ENCODE results near the gene AFF1.
"Not testable (repeated sequence)": the region's sequence is repeated elsewhere in the genome, so short reads cannot be mapped to it uniquely, and the experiment has no call there.

Gene AFF1

DNA sequence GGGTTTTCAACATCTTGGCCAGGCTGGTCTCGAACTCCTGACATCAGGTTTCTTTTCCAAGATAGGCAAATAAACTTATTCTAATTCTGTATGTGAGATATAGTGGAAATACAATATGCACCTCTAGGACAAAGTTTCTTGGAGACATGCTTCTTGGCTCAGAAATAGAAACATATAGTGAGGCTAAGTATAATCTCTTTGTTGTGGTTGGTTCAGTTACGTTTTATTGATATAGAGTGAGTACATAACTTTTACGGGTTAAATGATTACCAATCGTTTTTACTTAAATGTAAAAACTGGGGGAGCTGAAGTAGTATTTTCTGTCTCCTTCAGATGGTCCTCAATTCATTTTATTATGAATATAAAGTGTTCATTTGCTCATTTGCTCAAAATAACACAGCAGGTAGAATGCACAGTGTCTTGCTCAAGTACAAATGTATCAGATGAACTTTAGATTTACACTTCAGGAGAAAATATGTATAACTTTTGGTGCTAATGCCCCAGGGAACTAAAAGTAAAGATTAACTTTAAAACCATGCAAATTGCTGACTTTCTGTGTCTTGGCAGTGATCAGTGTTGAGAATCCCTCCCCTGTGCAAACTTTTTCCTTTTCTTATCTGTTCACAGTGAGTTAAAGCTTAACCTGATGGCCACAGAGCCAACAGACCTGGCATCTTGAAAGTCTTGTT lies 77.6 kb downstream of the AFF1 start:
- TF ChIP-seq, protein P1, sequence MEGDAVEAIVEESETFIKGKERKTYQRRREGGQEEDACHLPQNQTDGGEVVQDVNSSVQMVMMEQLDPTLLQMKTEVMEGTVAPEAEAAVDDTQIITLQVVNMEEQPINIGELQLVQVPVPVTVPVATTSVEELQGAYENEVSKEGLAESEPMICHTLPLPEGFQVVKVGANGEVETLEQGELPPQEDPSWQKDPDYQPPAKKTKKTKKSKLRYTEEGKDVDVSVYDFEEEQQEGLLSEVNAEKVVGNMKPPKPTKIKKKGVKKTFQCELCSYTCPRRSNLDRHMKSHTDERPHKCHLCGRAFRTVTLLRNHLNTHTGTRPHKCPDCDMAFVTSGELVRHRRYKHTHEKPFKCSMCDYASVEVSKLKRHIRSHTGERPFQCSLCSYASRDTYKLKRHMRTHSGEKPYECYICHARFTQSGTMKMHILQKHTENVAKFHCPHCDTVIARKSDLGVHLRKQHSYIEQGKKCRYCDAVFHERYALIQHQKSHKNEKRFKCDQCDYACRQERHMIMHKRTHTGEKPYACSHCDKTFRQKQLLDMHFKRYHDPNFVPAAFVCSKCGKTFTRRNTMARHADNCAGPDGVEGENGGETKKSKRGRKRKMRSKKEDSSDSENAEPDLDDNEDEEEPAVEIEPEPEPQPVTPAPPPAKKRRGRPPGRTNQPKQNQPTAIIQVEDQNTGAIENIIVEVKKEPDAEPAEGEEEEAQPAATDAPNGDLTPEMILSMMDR (conservative IDR thresholded peaks at IDR 0.05; ENCODE audit: low read depth, low read length) = no peak
- DNase-seq (ENCODE audit: low read depth) = no peak
- no peak overlapping the region for H3K4me3 ChIP-seq (ENCODE audit: low read depth, low read length)

DNA sequence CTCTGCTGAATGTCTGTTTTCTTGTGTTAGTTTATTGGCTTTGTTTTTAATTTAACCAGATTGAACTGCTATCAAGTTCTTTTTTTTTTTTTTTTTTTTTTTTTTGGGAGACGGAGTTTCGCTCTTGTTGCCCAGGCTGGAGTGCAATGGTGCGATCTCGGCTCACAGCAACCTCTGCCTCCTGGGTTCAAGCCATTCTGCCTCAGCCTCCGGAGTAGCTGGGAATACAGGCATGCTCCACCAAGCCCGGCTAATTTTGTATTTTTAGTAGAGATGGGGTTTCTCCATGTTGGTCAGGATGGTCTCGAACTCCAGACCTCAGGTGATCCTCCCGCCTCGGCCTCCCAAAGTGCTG lies 78.1 kb downstream of the AFF1 start:
- DNase-seq (ENCODE audit: low read depth); H3K4me3 ChIP-seq (ENCODE audit: low read depth, low read length): not testable (repeated sequence)

DNA sequence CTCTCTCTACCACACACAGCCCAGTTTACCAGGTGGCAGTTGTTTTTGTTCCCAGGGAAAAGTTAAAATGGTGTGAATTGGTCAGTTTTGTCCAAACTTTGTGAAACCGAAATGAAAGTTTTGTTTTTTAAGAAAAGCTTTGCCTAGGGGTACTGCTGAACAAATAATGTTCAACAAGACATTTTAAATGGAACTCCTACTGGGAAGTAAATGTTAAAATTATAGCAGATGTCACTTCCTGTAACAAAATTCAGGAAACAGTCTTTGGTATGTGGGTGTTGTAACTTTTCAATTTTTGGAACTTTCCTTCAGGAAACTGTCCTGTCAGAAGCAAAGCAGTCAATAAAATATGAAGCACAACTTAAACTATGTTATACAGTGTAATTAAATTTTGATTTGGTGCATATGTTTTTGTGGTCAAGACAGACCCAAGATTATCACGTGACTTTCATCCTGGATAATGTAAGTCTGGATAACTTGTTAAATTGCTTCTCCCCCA lies 79.5 kb downstream of the AFF1 start:
- H3K4me3 ChIP-seq (ENCODE audit: low read depth, low read length) = no peak overlapping the region
- TF ChIP-seq, protein P1 (conservative IDR thresholded peaks at IDR 0.05; ENCODE audit: low read depth, low read length) = no peak
- DNase-seq (ENCODE audit: low read depth) = no peak

DNA sequence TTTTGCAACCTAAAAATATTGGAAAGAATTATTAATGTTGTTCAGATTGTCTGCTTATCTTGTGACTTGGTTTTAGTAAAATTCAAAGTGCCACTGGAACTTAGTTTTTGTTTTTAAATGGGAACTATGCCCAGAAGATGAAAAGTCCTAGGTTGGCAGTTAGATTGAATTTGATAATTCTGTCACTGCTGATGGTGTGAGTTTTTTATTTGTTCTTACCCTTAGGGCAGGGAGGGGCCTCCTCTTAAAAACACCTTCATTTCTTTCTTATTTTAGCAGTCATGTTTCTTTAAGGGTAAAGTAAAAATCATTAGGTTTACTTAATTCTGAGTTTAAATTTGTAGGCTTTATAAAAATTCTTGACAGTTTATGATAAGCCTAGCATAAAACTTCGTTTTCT lies 80.6 kb downstream of the AFF1 start:
- DNase-seq (ENCODE audit: low read depth) = no peak
- TF ChIP-seq, protein P1 (conservative IDR thresholded peaks at IDR 0.05; ENCODE audit: low read depth, low read length) = no peak

DNA sequence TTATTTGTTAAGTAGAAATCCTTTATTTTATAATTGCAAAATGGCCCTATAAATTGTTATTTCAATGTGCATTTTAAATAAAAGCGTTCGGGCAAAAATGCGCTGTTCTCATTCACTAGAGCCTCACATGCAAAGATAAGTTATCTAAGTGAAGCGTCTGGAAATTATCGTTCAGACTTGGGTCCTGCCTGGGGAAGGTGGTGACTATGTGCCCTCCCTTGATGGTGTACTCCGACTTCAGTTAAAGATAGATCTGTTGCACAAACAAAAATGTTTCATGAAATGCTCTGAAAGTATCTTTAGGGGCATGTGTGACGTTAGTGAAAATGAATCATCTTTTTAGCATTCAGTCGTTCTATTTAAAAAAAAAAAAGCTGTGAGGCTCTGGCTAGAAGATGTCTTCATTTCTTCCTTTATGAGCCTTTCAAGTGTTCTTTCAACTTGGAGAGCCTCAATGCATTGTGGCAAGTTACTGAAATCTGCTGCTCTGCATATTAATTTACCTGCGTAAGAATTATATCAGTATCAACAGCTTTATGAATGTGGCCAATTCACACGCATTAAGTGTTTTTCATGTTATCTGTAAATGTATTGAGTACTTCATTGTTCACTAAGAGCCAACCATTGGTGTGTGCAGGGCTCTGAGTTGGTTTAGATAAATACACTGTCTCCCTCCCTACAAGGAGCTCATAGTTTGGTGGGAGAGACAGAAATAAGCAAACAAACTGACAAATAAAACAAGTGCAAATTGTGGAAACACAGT lies 83.0 kb downstream of the AFF1 start:
- H3K4me3 ChIP-seq (ENCODE audit: low read depth, low read length) = no peak overlapping the region
- TF ChIP-seq, protein P1 (conservative IDR thresholded peaks at IDR 0.05; ENCODE audit: low read depth, low read length) = no peak
- peak; percentile 89 for DNase-seq (ENCODE audit: low read depth)

More for the DNA sequence above, 80.6 kb downstream of the AFF1 start:
- H3K4me3 ChIP-seq (ENCODE audit: low read depth, low read length) = no peak overlapping the region

DNA sequence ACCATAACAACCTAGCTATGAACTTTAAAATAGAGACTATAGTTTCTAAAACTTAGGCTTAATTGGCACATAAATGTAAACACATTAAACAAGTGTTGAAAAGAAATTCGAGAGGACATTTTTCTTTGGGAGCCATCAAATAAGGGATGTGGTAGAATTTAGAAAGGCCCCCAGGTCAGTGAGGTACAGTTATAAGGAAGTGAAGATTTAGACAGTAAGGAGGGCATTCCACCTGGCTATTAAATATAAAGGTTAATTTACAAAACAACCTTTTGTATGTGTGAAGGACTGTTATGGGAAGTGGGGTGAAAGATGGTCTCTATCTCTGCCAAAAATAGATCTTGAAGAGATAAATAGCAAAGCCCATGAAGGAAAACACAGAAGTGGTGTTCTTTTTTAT lies 83.9 kb downstream of the AFF1 start:
- no peak overlapping the region for H3K4me3 ChIP-seq (ENCODE audit: low read depth, low read length)
- no peak for DNase-seq (ENCODE audit: low read depth)
- TF ChIP-seq, protein P1 (conservative IDR thresholded peaks at IDR 0.05; ENCODE audit: low read depth, low read length) = no peak

DNA sequence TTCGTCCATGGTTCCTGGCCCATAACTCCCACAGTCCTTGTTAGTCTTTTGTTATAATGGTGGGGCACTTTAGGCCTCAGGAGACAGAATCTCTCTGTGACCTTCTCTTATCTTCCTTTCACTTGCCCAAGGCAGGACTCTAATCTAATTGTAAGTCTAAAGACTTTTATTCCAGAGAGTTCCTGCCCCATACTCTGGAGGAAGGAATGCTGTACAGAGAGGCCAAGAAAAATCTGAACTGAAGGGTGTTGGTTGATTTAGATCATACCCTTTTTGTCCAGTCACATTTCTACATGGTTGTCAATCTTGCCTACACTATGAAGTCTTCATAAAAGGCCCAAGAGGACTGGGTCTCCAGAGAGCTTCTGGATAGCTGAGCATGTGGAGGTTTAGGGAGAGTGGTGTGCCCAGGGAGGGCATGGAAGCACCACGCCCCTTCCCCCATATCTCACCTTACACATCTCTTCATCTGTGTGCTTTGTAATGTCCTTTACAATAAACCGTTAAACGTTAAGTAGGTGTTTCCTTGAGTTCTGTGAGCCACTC lies 84.5 kb downstream of the AFF1 start:
- TF ChIP-seq, protein P1 (conservative IDR thresholded peaks at IDR 0.05; ENCODE audit: low read depth, low read length) = no peak
- H3K4me3 ChIP-seq (ENCODE audit: low read depth, low read length) = no peak overlapping the region
- DNase-seq (ENCODE audit: low read depth) = no peak
